Measurements from ENCODE around the gene SCN7A.

DNA sequence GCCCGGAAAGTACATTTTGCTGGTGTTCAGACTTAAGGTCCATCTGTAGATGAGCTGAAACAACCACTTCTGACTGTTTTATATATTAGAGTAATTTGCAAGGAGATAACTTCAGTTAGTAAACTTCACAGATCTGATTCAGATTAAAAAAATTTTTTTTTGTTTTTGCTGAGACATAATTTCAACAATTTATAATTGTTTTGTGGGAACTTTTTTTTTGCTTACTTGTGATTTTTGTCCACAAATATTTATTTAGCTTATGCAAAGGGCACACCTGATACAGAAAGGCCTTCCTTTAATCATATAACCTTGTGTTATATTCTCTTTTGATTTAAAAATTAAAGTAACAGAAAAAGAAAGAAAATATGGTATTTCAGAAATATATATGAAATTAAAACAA is 108.7 kb downstream of the SCN7A start:
- TF ChIP-seq, protein P1, sequence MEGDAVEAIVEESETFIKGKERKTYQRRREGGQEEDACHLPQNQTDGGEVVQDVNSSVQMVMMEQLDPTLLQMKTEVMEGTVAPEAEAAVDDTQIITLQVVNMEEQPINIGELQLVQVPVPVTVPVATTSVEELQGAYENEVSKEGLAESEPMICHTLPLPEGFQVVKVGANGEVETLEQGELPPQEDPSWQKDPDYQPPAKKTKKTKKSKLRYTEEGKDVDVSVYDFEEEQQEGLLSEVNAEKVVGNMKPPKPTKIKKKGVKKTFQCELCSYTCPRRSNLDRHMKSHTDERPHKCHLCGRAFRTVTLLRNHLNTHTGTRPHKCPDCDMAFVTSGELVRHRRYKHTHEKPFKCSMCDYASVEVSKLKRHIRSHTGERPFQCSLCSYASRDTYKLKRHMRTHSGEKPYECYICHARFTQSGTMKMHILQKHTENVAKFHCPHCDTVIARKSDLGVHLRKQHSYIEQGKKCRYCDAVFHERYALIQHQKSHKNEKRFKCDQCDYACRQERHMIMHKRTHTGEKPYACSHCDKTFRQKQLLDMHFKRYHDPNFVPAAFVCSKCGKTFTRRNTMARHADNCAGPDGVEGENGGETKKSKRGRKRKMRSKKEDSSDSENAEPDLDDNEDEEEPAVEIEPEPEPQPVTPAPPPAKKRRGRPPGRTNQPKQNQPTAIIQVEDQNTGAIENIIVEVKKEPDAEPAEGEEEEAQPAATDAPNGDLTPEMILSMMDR (conservative IDR thresholded peaks at IDR 0.05; ENCODE audit: low read depth, low read length) = no peak
- TF ChIP-seq EZH2 (IDR thresholded peaks at IDR 0.05; ENCODE audit: borderline replicate concordance, low read depth, low read length, poor library complexity, severe bottlenecking) = no peak
